GM12892 (cell line): ENCODE data around the gene MGMT.

Experiments
- POLR2A ChIP-seq: IDR thresholded peaks from 2 replicates; pipeline ENCODE4 v1.6.1; 2011; ENCODE audit warnings: low read depth, low read length, control low read depth
- TAF1 ChIP-seq: IDR thresholded peaks from 2 replicates; pipeline ENCODE4 v1.6.1; 2011; ENCODE audit warnings: low read depth, mild to moderate bottlenecking, control low read depth, low read length, borderline replicate concordance

DNA sequence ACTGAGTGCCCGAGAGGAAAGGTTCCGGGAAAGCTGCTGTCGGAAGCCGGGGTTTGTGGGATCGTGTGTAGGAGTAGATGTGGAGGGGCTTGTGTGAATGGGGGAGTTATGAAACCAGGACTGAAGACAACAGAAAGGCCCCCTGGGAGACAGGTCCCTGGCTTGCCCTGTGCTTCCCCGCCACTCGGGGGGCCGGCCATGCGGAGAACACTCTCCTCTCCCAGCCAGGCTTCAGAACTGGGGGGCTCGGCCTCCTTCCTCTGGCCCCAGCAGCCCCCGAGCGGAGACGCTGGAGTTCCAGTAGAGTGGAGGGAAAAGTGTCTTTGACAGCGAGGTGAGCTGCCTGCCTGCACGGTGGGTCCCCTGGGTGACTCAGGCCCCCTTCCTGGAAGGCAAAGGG, 185.0 kb downstream of the MGMT start:
- TF ChIP-seq POLR2A (no peak), TAF1 (no peak)
